Activated naive CD4-positive, alpha-beta T cell treated with anti-CD3 and anti-CD28 coated beads, Interleukin-2, amount 50 U/mL, for 16 hours (primary cell): ENCODE data around the gene COL19A1.
A peak's percentile ranks its signal among the peaks of the same experiment; 100 is the strongest.
"Not testable (repeated sequence)": the region's sequence is repeated elsewhere in the genome, so short reads cannot be mapped to it uniquely, and the experiment has no call there.

Experiments
- DNase-seq: peaks from one replicate; pipeline ENCODE4 v3.0.0-alpha.2; 2020

Gene COL19A1

GRCh38 chr6:69866770-69867638 is 648 bp downstream of the COL19A1 start:
- DNase-seq = peak; percentile 64

GRCh38 chr6:69867639-69867976 is 1.3 kb downstream of the COL19A1 start:
- no peak for DNase-seq

- DNase-seq = no peak
Observed at GRCh38 chr6:69868252-69868804, 2.0 kb downstream of the COL19A1 start.

DNA sequence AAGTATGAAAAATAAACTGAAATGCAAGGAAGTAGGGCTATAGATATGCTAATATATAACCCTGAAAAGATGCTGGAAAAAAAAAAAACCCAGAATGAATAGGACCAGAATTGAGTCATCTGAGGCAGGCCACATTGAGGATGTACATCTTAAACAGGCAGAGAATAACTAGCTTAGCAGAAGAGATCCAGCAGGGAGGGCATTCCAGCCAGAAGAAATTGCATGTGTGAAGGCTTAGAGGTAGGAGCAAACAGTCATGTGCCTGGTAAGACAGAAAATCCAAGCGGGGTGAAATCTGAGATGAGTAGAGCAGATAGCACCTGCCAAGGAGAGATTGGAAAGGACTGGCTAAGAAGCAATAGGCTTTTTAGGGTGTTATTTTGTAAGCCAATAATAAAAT is 2.6 kb downstream of the COL19A1 start:
- DNase-seq = no peak

GRCh38 chr6:69871107-69871506 is 4.8 kb downstream of the COL19A1 start:
- no peak for DNase-seq

- DNase-seq = no peak
Observed at GRCh38 chr6:69873291-69873690, 6.9 kb downstream of the COL19A1 start.

GRCh38 chr6:69875715-69876114 is 9.4 kb downstream of the COL19A1 start:
- DNase-seq = no peak

GRCh38 chr6:69878795-69879194 is 12.4 kb downstream of the COL19A1 start:
- no peak for DNase-seq

GRCh38 chr6:69880601-69881000 is 14.2 kb downstream of the COL19A1 start:
- DNase-seq = no peak

DNA sequence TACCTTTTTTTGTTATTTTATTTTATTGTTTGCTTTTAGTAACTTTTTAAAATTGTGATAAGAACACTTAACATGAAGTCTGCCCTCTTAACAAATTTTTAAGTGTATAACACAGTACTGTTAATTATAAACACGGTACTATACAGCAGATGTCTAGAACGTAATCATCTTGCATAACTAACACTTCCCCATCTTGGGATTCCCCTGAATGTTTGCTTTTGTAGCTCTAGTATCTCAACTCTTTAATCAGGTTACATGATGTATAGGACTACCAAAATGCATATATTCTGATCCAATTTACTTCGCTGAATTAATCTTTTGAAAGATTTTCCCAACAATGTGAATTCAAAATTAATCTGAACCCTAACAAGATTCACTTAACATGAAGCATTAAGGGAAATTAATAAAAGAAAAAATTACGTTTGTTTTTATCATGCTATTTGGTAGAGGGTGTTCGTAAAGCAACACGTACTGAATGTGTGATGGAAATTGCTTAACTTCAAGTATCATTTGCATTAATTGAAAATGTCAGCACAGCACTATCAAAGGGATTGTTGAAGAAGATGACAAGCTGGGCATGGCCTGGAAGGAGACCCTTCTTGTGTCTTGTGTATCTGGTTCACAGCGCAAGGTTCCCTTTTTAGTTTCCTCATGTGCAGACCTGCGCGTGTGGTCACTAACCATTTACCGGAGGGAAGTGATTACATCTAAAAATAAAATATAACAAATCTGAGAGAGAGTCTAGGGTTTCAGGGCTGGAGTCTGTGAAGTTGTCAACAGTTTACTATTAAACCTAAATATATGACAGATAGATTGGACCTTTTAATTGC is 15.2 kb downstream of the COL19A1 start:
- no peak for DNase-seq

GRCh38 chr6:69883551-69883950 is 17.2 kb downstream of the COL19A1 start:
- no peak for DNase-seq

- no peak for DNase-seq
Observed at GRCh38 chr6:69884231-69884630, 17.9 kb downstream of the COL19A1 start.

GRCh38 chr6:69887026-69887425 is 20.7 kb downstream of the COL19A1 start:
- no peak for DNase-seq

DNA sequence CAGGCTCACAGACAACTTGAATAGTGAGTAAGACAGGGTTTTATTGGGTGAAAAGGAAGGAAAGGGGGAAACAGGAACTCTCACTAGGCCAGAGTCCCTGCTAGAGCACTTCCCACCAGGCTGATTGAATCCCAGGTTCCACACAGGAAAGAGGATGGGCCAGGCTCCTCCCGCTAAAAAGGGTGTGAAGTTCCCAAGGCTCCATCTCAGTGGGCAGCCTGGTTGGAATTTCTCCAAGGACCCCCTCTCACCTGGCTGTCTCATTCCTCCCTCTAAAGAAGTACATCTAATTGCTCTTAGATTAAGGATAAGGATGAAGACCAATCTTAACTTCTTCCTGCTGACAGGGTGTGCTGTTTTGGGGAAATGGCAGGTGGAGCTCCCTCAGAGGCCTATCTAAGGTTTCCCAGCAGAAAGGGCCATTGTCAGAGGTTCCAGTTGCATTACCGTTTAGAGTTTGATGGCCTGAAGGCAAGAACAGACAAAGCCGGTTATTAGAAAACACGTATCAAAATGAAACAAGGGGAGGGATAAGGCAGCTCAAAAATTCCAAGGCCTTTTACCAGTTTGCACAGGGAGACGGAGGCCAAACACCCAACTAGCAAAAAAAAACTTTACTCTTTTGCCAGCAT is 21.5 kb downstream of the COL19A1 start:
- no peak for DNase-seq

GRCh38 chr6:69888482-69889233 is 22.3 kb downstream of the COL19A1 start:
- DNase-seq = no peak

DNA sequence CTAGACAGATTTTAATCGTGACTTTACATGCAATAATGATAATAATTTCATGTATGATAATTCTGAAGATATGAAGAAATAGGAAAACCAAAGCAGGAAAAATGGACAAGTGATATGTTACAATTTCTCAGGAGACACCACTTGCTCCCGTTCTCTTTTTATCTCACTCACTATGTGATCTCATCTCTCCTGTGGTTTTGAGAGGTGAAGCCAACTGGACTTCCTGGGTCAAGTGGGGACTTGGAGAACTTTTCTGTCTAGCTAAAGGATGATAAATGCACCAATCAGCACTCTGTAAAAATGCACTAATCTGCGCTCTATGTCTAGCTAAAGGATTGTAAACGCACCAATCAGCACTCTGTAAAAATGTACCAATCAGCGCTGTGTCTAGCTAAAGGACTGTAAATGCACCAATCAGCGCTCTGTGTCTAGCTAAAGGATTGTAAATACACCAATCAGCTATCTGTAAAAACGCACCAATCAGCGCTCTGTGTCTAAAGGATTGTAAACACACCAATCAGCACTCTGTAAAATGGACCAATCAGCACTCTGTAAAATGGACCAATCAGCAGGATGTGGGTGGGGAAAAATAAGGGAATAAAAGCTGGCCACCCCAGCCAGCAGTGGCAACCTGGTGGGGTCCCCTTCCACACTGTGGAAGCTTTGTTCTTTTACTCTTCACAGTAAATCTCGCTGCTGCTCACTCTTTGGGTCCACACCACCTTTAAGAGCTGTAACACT is 23.0 kb downstream of the COL19A1 start:
- not testable (repeated sequence) for DNase-seq

- not testable (repeated sequence) for DNase-seq
Observed at GRCh38 chr6:69892561-69892960, 26.2 kb downstream of the COL19A1 start.

DNA sequence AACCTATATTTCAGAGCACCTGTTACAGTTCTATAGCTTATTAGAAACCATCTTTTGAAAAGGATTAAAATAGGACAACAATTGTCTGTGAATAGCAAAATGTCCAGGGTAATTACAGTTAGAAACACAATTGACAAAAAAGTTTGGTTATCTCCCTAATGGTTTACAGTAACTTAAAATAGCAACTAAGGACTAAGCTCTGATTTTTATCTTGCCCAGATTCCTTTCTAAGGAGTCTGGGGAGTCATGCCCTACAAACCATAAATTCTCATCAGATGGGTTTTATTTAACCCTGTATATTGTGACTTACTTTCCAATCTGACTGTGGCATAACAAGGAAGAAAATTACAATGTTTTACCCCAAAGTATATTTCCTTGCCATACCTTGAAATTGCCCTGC is 26.9 kb downstream of the COL19A1 start:
- DNase-seq = not testable (repeated sequence)

GRCh38 chr6:69894578-69895347 is 28.4 kb downstream of the COL19A1 start:
- DNase-seq = no peak

GRCh38 chr6:69895396-69895795 is 29.0 kb downstream of the COL19A1 start:
- DNase-seq = no peak

DNA sequence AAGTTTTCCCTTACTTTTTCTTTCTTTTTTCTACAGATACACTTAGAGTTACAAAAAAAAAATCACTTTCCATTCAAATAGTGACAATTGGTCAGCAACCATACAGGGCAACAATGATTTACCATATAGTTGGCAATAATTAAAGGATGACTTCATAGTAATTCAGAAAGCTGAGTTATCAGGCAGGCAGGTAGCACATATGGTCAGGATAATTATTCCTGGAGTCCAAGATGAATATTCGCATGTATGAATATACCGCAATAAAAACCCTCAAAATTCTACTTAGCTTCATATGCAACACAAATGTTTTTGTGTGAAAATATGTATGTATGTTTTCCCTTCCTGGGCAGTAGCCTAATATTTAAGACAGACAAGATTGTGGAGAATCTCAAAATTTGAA is 34.5 kb downstream of the COL19A1 start:
- DNase-seq = no peak
